GM19372 (cell line): ENCODE data around the gene NTN4.
"Not testable (repeated sequence)": the region's sequence is repeated elsewhere in the genome, so short reads cannot be mapped to it uniquely, and the experiment has no call there.

ENCODE experiments used
- ATAC-seq: cut with Tn5 transposase; IDR thresholded peaks from one replicate; pipeline ENCODE4 v1.9.1; 2021; ENCODE audit warnings: mild to moderate bottlenecking, low read depth, moderate library complexity; ENCODE audit not compliant: unreplicated experiment

The NTN4 gene

GRCh38 chr12:95718006-95718431 is 72.5 kb downstream of the NTN4 start:
- no peak for ATAC-seq

GRCh38 chr12:95717316-95717928 is 73.1 kb downstream of the NTN4 start:
- no peak for ATAC-seq

GRCh38 chr12:95715177-95715576 is 75.4 kb downstream of the NTN4 start:
- no peak for ATAC-seq

GRCh38 chr12:95712269-95712668 is 78.3 kb downstream of the NTN4 start:
- no peak for ATAC-seq

GRCh38 chr12:95710386-95710785 is 80.2 kb downstream of the NTN4 start:
- no peak for ATAC-seq

GRCh38 chr12:95709152-95709551 is 81.4 kb downstream of the NTN4 start:
- ATAC-seq: no peak

- ATAC-seq: no peak
These were observed 85.4 kb downstream of the NTN4 start for GRCh38 chr12:95705143-95705542.

- no peak for ATAC-seq
These were observed 86.6 kb downstream of the NTN4 start for GRCh38 chr12:95703986-95704385.

GRCh38 chr12:95701722-95702418 is 88.7 kb downstream of the NTN4 start:
- no peak for ATAC-seq

- ATAC-seq: no peak
These were observed 89.3 kb downstream of the NTN4 start for GRCh38 chr12:95701275-95701674.

- peak; percentile 94 for ATAC-seq
These were observed 90.2 kb downstream of the NTN4 start for GRCh38 chr12:95700316-95700785.

GRCh38 chr12:95699579-95699978 is 91.0 kb downstream of the NTN4 start:
- no peak for ATAC-seq

GRCh38 chr12:95694136-95694535 is 96.4 kb downstream of the NTN4 start:
- ATAC-seq: no peak

- no peak for ATAC-seq
These were observed 96.9 kb downstream of the NTN4 start for GRCh38 chr12:95693689-95694088.

- no peak for ATAC-seq
These were observed 99.5 kb downstream of the NTN4 start for GRCh38 chr12:95690861-95691635.

GRCh38 chr12:95687937-95688336 is 102.6 kb downstream of the NTN4 start:
- no peak for ATAC-seq

GRCh38 chr12:95683418-95683817 is 107.1 kb downstream of the NTN4 start:
- ATAC-seq: no peak

GRCh38 chr12:95681210-95681765 is 109.3 kb downstream of the NTN4 start:
- no peak for ATAC-seq

- no peak for ATAC-seq
These were observed 111.9 kb downstream of the NTN4 start for GRCh38 chr12:95678684-95679083.

GRCh38 chr12:95677782-95678181 is 112.8 kb downstream of the NTN4 start:
- ATAC-seq: not testable (repeated sequence)

GRCh38 chr12:95674631-95675030 is 115.9 kb downstream of the NTN4 start:
- no peak for ATAC-seq
